ENCODE data around the gene NOL6.
"Not testable (repeated sequence)": the region's sequence is repeated elsewhere in the genome, so short reads cannot be mapped to it uniquely, and the experiment has no call there.

Gene NOL6

GRCh38 chr9:33473643-33474352, at the start of gene NOL6:
Gene NOL6, minus strand, starts transcription at chr9:33473924. Its CDS starts 82 bp downstream, at chr9:33473842.
- TF ChIP-seq CTCF (IDR thresholded peaks at IDR 0.05; ENCODE audit: low read depth, low read length, missing control alignments) = no peak
- peak within 1 kb of the TSS; percentile 97 for H3K4me3 ChIP-seq (ENCODE audit: low read depth, low read length)
- DNase-seq = peak; percentile 99
- H3K27ac ChIP-seq = peak within 1 kb of the TSS; percentile 70
- H3K27me3 ChIP-seq (replicated peaks) = no peaks in the 10 kb centered on the region
- H3K36me3 ChIP-seq (replicated peaks) = peaks cover 34% of the 10 kb centered on the region
- in situ Hi-C loops (cut with HindIII; ENCODE audit: low pct_ligation_motif_present, low sequenced_read_pairs) = no loop called here

DNA sequence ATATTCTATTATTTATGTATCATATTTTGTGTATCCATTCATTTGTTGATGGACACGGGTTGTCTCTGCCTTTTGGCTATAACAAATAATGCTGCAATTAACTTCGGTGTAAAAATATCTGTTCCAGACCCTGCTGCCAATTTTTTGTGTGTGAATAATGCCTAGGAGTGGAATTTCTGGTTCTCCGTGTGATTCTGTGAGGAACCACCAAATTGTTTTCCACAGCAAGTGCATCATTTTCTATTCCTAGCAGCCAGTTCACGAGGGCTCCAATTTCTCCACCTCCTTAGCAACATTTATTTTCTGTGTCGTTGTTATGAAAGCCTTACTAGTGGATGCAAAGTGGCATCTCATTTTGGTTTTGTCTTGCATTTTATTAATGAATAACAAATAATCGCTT, 48.1 kb upstream of the NOL6 start:
- H3K36me3 ChIP-seq (replicated peaks); H3K4me3 ChIP-seq (ENCODE audit: low read depth, low read length); H3K27ac ChIP-seq; in situ Hi-C loops (cut with HindIII; ENCODE audit: low pct_ligation_motif_present, low sequenced_read_pairs); H3K27me3 ChIP-seq (replicated peaks); DNase-seq: not testable (repeated sequence)

- DNase-seq = peak; percentile 63
- H3K27me3 ChIP-seq (replicated peaks); H3K4me3 ChIP-seq (ENCODE audit: low read depth, low read length); H3K36me3 ChIP-seq (replicated peaks); in situ Hi-C loops (cut with HindIII; ENCODE audit: low pct_ligation_motif_present, low sequenced_read_pairs): not testable (repeated sequence)
- H3K27ac ChIP-seq = peak overlapping the region; percentile 47
Measured at GRCh38 chr9:33517934-33518577, 44.3 kb upstream of the NOL6 start.

- in situ Hi-C loops (cut with HindIII; ENCODE audit: low pct_ligation_motif_present, low sequenced_read_pairs) = no loop called here
- peak; percentile 70 for TF ChIP-seq CTCF (IDR thresholded peaks at IDR 0.05; ENCODE audit: low read depth, low read length, missing control alignments)
- Histone ChIP-seq H3K27me3 (replicated peaks) (no peaks in the 10 kb centered on the region), H3K27ac (no peak overlapping the region), H3K4me3 (ENCODE audit: low read depth, low read length) (no peak overlapping the region), H3K36me3 (replicated peaks) (no peaks in the 10 kb centered on the region)
- peak; percentile 43 for DNase-seq
Measured at GRCh38 chr9:33517373-33517772, 43.6 kb upstream of the NOL6 start.

- DNase-seq; H3K27me3 ChIP-seq (replicated peaks); H3K36me3 ChIP-seq (replicated peaks); H3K27ac ChIP-seq; in situ Hi-C loops (cut with HindIII; ENCODE audit: low pct_ligation_motif_present, low sequenced_read_pairs); H3K4me3 ChIP-seq (ENCODE audit: low read depth, low read length): not testable (repeated sequence)
Measured at GRCh38 chr9:33516397-33516796, 42.7 kb upstream of the NOL6 start.

GRCh38 chr9:33515342-33515995, 41.7 kb upstream of the NOL6 start:
- H3K36me3 ChIP-seq (replicated peaks); H3K27me3 ChIP-seq (replicated peaks); in situ Hi-C loops (cut with HindIII; ENCODE audit: low pct_ligation_motif_present, low sequenced_read_pairs); H3K4me3 ChIP-seq (ENCODE audit: low read depth, low read length); H3K27ac ChIP-seq; DNase-seq: not testable (repeated sequence)

GRCh38 chr9:33512535-33512934, 38.8 kb upstream of the NOL6 start:
- H3K27ac ChIP-seq; in situ Hi-C loops (cut with HindIII; ENCODE audit: low pct_ligation_motif_present, low sequenced_read_pairs); H3K4me3 ChIP-seq (ENCODE audit: low read depth, low read length); H3K36me3 ChIP-seq (replicated peaks); H3K27me3 ChIP-seq (replicated peaks): not testable (repeated sequence)
- peak; percentile 14 for DNase-seq

DNA sequence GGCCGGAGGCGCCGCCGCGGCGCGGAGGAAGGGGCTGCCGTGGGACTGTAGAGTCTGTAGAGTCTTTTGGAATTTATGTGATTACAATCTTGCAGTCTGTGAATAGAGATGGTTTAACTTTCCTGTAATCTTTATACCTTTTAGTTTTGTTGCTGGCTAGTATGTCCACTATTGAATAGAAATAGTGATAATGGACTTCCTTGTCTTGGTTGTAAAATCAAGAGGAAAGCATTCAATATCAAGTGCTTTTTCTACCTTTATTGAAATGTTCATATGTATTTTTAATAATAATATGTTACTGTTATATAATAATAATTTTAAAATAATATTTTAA, 37.4 kb upstream of the NOL6 start:
- DNase-seq; in situ Hi-C loops (cut with HindIII; ENCODE audit: low pct_ligation_motif_present, low sequenced_read_pairs); H3K27me3 ChIP-seq (replicated peaks); H3K36me3 ChIP-seq (replicated peaks): not testable (repeated sequence)
- peak overlapping the region; percentile 95 for H3K27ac ChIP-seq
- H3K4me3 ChIP-seq (ENCODE audit: low read depth, low read length) = peak overlapping the region; percentile 72

Data from brain microvascular endothelial cell (primary cell).